SIG-M5 treated with dmso at 0.1 percent for 504 hours (cell line): ENCODE measurements around the gene NUDT9.
A peak's percentile ranks its signal among the peaks of the same experiment; 100 is the strongest.
"Not testable (repeated sequence)": the region's sequence is repeated elsewhere in the genome, so short reads cannot be mapped to it uniquely, and the experiment has no call there.

Source experiments
- DNase-seq: peaks from one replicate; lab custom pipeline; 2025; ENCODE audit not compliant: unreplicated experiment; lab: John Stamatoyannopoulos, UW

Gene NUDT9

GRCh38 chr4:87451537-87451936 lies 29.2 kb downstream of the NUDT9 start:
- DNase-seq: no peak

DNA sequence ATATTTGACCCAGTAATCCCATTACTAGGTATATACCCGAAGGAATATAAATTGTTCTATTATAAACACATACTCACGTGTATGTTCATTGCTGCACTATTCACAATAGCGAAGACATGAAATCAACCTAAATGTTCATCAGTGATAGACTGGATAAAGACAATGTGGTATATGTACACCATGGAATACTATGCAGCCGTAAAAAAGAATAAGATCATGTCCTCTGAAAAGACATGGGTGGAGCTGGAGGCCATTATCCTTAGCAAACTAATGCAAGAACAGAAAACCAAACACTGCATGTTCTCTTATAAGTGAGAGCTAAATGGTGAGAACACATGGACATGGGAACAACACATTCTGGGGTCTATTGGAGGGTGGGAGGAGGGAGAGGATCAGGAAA lies 36.5 kb downstream of the NUDT9 start:
- no peak for DNase-seq

- DNase-seq: no peak
Observed at GRCh38 chr4:87461281-87461700, 38.9 kb downstream of the NUDT9 start.

DNA sequence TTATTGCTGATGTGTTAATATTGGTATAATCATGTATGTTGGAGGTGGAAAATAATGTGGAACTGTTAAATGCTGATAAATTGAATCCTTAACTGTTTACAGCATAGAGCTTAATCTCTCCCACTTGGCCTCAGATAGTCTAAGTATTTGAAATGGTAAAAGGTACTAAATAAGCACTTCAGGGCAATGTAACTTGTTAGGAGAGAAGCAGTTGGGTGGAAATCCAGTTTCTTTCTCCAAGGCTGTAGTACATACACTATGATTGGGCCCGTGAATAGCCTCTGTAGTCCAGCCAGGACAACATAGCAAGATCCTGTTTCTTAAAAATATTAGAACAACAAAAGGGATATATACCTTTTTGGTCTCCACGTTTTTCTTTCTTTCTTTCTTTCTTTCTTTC lies 39.7 kb downstream of the NUDT9 start:
- no peak for DNase-seq

DNA sequence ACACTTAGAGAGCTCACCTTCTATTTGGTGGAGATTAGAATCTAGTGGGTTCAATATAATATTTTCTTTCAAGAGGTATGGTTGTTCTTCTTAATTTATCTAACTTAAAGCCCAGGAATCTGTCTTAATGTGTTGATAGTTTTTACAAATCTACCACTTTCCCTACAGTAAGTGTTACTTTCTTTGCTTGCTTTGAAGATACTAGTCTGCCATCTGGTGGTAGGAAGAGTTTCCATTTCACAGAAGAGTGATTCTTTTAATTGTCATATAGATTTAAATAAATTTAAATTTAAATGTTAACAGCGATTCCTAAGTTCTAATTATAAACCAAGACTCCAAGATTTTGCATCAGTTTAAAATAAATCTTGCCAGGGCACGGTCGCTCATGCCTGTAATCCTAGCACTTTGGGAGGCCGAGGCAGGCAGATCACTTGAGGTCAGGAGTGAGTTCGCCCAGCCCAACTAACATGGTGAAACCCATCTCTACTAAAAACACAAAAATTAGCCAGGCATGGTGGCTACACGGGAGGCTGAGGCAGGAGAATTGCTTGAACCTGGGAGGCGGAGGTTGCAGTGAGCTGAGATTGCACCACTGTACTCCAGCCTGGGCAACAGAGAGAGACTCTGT lies 43.5 kb downstream of the NUDT9 start:
- peak; percentile 35 for DNase-seq

GRCh38 chr4:87469390-87469789 lies 47.0 kb downstream of the NUDT9 start:
- no peak for DNase-seq

DNA sequence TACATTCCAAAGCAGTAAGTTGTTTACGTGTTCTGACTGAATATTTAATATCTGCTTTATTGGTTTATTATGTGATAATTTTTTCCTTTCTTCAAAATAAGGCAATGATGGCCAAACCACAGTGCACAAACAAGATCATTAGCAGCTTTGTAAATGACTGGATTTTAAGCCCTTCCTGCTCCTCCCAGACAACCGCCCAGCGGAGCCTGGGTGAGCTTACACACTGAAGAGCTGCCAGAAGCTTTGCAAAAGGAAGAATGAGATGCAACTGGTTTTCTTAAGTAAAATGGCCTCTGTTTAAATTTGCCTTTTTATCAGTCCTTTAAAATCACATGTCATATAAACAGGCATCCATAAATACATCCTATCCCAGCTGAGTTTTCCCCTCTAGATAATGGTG lies 54.6 kb downstream of the NUDT9 start:
- DNase-seq: no peak

GRCh38 chr4:87478732-87479250 lies 56.4 kb downstream of the NUDT9 start:
- no peak for DNase-seq

GRCh38 chr4:87481377-87481776 lies 59.0 kb downstream of the NUDT9 start:
- no peak for DNase-seq

- DNase-seq: not testable (repeated sequence)
Observed at GRCh38 chr4:87483247-87483646, 60.9 kb downstream of the NUDT9 start.

GRCh38 chr4:87488666-87489065 lies 66.3 kb downstream of the NUDT9 start:
- not testable (repeated sequence) for DNase-seq

DNA sequence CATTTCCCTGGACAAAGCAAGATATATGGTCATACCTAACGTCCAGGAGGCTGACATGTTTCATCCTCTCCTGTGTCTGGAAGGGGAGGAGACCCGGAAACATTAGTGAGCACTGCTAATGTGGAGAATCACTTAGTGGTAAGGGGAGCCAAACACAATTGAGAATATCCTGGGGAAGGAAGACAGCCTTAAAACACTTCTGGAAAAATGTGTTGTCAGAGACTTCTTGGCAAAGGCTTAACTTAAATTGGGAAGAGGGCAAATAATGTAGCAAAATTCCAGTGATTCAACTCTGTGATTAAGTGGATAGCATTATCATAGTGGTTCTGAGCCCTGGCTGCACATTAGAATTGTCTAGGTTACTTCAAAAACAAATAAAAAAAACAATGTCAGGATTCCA lies 67.3 kb downstream of the NUDT9 start:
- no peak for DNase-seq

DNA sequence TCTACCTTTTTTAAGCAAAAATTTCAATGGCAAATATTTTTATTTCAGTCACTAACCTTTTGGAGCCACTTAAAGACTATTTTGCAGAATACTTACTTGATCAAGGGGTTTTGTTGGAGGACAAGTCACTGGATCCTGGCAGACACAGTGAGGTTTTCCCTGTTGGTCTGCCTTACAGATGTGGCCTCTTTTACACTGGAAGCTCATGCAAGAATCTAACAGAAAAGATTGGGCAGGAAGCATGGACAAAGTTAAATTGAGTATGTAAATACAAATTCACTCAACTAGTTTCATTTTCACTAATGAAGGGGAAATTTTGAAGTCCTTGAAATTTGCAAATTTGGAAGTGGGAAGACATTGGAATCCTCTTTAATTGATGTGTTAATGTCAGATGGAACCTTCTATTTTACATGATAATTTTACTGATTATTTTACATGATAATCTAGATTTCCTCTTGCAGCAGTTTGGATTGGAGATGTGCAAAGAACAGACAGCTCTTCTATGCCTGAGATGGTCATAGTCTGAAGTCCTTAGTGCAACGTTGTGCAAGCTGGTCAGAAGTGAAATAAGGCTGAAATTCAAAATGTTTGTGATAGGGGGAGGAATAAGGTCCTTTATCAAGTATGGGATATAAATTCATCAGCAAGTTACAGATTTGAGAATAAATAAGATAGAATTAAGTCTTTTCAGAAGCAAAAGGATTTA lies 68.4 kb downstream of the NUDT9 start:
- DNase-seq: no peak

- DNase-seq: no peak
Observed at GRCh38 chr4:87491436-87491835, 69.1 kb downstream of the NUDT9 start.

GRCh38 chr4:87491851-87492250 lies 69.5 kb downstream of the NUDT9 start:
- DNase-seq: not testable (repeated sequence)

DNA sequence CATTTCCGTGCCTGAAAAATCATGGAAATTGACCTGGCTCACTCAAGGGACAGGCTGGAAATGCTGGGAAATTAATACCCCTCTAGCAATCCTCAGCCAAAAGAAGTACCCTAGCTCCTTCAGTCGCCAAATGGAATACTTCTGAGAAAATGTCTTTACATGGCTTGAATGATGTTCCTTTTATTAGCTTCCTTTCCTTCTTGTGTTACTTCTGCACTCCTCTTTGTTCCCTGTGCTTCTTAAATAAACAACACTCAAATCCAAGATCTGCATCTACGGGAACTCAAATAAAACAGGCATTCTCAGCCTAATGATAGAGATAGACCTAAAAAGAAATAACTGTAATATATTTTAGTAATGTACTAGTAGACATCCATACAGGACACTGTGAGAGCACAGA lies 70.7 kb downstream of the NUDT9 start:
- no peak for DNase-seq

DNA sequence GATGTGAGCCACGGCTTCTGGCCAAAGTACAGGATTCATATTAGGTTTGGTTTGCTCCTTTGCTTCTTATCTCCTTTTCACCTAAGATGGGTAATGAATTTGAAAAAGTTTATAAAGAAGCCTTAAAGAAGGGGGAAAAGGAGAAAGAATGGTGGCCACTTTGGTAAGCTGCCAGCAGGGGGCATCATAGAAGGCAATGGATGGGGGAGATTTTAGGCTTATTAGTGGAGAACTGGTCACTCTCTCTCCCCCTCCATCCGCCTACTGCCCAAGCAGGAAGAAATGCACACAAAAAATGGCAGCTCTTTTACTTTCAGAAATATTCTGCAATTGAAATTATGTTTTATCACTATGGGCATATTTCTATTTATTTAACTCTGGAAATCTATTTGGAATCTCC lies 74.8 kb downstream of the NUDT9 start:
- DNase-seq: no peak

GRCh38 chr4:87497578-87497977 lies 75.2 kb downstream of the NUDT9 start:
- no peak for DNase-seq

DNA sequence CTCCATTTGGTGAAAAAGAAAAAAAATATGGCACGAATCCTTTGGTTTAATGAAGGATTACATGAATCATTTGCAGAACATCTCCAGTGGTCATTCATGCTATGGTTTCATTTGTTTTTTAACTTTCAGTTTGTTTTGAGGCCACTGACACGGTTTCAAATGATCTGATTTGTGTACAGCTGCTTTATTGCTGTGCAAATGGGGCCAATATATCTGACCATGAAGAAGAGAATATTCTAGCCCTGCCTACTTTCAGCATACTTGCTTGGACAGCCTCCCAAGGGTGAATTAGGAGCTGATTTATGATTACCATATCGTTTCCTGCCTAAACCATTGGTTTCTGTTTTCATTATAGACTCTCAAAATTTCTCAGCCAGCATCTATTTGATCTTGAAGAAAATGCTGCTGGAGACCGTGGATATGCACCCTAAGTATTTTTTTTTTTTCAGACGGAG lies 76.1 kb downstream of the NUDT9 start:
- DNase-seq: no peak

DNA sequence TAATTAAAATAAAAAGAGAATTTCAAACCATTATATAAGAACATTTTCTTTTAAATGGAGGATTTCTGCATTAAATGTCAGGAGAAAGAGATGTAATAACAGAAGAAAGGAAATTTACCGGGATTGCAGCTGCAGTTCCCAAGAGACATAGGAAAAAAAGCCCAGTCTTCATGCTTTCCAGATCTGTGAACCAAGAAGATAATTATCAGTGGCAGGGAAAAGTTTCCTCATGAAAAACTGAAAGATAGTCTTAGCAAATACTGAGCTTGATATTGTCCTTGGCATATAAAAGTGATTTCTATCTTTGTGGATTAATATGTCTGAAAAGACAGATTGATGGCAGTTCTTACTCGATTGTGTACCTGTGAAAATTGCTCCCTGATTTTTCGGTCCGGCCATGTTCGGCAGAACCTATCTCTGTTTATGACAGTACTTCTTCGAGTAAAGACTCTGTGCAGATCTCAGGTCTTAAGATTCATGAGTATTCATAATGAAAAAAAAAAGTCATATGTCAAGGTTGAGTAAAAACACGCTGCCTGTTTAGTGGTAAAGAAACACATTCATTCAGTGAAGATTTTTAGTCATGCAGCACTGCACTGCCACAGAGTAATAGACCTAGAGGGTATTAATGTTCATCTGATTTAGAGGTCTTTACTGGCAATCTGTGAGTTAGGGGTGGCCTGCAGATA lies 77.2 kb downstream of the NUDT9 start:
- no peak for DNase-seq

- no peak for DNase-seq
Observed at GRCh38 chr4:87500092-87500462, 77.7 kb downstream of the NUDT9 start.
